ENCODE data around the gene RGS10.
"Not testable (repeated sequence)": the region's sequence is repeated elsewhere in the genome, so short reads cannot be mapped to it uniquely, and the experiment has no call there.

The RGS10 gene, protein sequence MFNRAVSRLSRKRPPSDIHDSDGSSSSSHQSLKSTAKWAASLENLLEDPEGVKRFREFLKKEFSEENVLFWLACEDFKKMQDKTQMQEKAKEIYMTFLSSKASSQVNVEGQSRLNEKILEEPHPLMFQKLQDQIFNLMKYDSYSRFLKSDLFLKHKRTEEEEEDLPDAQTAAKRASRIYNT

DNA sequence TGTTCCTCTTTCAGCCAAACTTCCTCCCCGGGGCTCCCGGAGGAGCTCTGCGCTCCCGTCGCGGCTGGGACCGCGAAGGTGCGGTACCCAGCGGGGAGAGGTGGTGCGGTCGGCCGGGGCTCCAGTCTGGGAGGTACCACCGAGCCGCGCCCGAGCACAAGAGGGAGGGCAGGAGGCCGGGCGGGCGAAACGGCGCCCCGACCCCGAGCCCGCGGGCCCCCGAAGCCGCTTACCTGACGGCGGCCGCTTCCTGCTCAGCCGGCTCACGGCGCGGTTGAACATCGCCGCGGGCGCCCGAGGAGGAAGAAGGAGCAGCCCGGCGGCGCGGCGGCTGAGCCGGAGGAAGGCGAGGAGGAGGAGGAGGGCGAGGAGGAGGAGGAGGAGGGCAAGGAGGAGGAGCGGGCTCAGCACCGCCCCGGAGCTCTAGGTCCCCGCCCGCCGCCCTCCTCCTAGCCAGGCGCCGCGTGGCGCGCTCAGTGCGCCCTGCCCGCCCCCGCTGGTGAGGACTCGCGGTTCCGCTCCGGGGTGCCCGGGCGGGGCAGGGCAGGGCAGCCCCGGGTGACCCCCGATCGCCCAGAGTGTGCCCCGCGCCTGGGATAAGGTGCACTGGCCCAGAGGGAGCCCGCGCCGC lies at the start of gene RGS10:
Gene RGS10 (minus strand): TSS at position 363 of the 631 bp plus-strand sequence. CDS start 81 bp downstream, at position 282.
- H3K27ac ChIP-seq (ENCODE audit: low read depth in 2 of 2, low read length in 2 of 2): peak within 1 kb of the TSS; percentile 69 to 77
- H3K4me3 ChIP-seq (ENCODE audit: low read length in 2 of 2): peak within 1 kb of the TSS; percentile 65 to 74
- H3K9me3 ChIP-seq (ENCODE audit: control insufficient read depth in 2 of 2, low read length in 2 of 2): no peaks in the 10 kb centered on the region
- H3K27me3 ChIP-seq (ENCODE audit: control insufficient read depth in 2 of 2, insufficient read depth in 2 of 2, low read length in 2 of 2): peaks cover 0 to 1% of the 10 kb centered on the region in 2 donors
- peaks cover 20 to 28% of the 10 kb centered on the region in 2 donors for H3K4me1 ChIP-seq (ENCODE audit: control insufficient read depth in 2 of 2, insufficient read depth in 2 of 2, low read length in 2 of 2)
- no peaks in the 10 kb centered on the region for H3K36me3 ChIP-seq (ENCODE audit: control insufficient read depth in 2 of 2, insufficient read depth in 2 of 2, low read length in 2 of 2)
- peak within 1 kb of the TSS; percentile 67 to 72 for H3K9ac ChIP-seq (ENCODE audit: low read depth in 1 of 2, low read length in 2 of 2)

DNA sequence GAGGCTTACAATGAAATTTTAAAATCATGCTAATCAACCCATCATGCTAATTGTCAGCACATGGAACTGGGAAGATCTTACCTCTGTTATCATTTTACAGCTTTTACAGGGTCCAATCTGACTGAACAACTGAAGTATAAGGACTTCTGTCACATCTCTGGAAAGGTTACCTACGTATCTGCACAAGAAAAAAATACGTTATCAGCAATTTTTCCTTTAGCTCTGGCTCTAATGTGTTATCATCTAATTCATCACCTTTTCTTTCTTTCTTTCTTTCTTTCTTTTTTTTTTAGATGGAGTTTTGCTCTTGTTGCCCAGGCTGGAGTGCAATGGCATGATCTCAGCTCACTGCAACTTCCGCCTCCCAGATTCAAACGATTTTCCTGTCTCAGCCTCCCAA lies 45.6 kb upstream of the RGS10 start:
- H3K9ac ChIP-seq (ENCODE audit: low read depth in 1 of 2, low read length in 2 of 2): no peak overlapping the region
- no peak overlapping the region for H3K4me3 ChIP-seq (ENCODE audit: low read length in 2 of 2)
- no peaks in the 10 kb centered on the region for H3K27me3 ChIP-seq (ENCODE audit: control insufficient read depth in 2 of 2, insufficient read depth in 2 of 2, low read length in 2 of 2)
- peaks cover 10 to 14% of the 10 kb centered on the region in 2 donors for H3K4me1 ChIP-seq (ENCODE audit: control insufficient read depth in 2 of 2, insufficient read depth in 2 of 2, low read length in 2 of 2)
- no peaks in the 10 kb centered on the region for H3K9me3 ChIP-seq (ENCODE audit: control insufficient read depth in 2 of 2, low read length in 2 of 2)
- no peak overlapping the region for H3K27ac ChIP-seq (ENCODE audit: low read depth in 2 of 2, low read length in 2 of 2)
- peaks cover 26 to 28% of the 10 kb centered on the region in 2 donors for H3K36me3 ChIP-seq (ENCODE audit: control insufficient read depth in 2 of 2, insufficient read depth in 2 of 2, low read length in 2 of 2)

DNA sequence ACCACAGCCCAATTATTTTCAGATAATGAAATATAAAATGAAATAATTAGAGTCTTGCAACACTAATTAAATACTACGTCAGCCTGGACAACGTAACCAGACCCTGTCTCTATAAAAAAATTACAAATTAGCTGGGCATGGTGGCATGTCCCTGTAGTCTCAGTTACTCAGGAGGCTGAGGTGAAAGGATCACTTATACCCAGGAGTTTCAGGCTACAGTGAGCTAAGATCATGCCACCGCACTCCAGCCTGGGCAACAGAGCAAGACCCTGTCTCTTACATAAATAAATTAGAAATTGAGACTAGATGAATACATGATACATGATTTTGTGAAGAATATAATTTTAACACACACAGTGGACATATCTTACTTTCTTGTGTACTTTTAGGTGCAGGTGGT lies 35.8 kb upstream of the RGS10 start:
- Histone ChIP-seq H3K4me1 (ENCODE audit: control insufficient read depth in 2 of 2, insufficient read depth in 2 of 2, low read length in 2 of 2) (no peaks in the 10 kb centered on the region), H3K36me3 (ENCODE audit: control insufficient read depth in 2 of 2, insufficient read depth in 2 of 2, low read length in 2 of 2) (peaks cover 55 to 57% of the 10 kb centered on the region in 2 donors), H3K27me3 (ENCODE audit: control insufficient read depth in 2 of 2, insufficient read depth in 2 of 2, low read length in 2 of 2) (no peaks in the 10 kb centered on the region), H3K27ac (ENCODE audit: low read depth in 2 of 2, low read length in 2 of 2) (no peak overlapping the region), H3K9ac (ENCODE audit: low read depth in 1 of 2, low read length in 2 of 2) (no peak overlapping the region), H3K4me3 (ENCODE audit: low read length in 2 of 2) (no peak overlapping the region), H3K9me3 (ENCODE audit: control insufficient read depth in 2 of 2, low read length in 2 of 2) (no peaks in the 10 kb centered on the region)

DNA sequence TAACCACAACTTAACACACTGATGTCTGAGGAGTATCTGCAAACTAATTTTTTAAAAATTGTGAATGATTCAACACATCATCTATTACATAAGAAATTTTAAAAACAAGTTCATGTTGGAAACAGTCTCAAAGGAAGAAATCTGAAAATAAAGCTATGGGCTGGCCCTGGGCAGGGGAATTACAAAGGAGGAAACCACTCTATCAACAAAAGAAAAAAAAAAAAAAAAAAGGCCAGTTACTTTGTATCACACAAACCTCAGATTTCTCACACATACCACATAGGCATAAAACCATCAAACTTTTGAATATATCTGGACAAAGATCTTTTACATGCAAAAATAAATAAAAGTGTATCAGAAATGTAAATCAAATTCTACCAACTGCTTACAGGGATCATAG lies 33.5 kb upstream of the RGS10 start:
- peaks cover 51 to 53% of the 10 kb centered on the region in 2 donors for H3K36me3 ChIP-seq (ENCODE audit: control insufficient read depth in 2 of 2, insufficient read depth in 2 of 2, low read length in 2 of 2)
- H3K27me3 ChIP-seq (ENCODE audit: control insufficient read depth in 2 of 2, insufficient read depth in 2 of 2, low read length in 2 of 2): no peaks in the 10 kb centered on the region
- H3K4me1 ChIP-seq (ENCODE audit: control insufficient read depth in 2 of 2, insufficient read depth in 2 of 2, low read length in 2 of 2): no peaks in the 10 kb centered on the region
- H3K27ac ChIP-seq (ENCODE audit: low read depth in 2 of 2, low read length in 2 of 2): no peak overlapping the region
- H3K9ac ChIP-seq (ENCODE audit: low read depth in 1 of 2, low read length in 2 of 2): no peak overlapping the region
- H3K9me3 ChIP-seq (ENCODE audit: control insufficient read depth in 2 of 2, low read length in 2 of 2): no peaks in the 10 kb centered on the region
- H3K4me3 ChIP-seq (ENCODE audit: low read length in 2 of 2): no peak overlapping the region

DNA sequence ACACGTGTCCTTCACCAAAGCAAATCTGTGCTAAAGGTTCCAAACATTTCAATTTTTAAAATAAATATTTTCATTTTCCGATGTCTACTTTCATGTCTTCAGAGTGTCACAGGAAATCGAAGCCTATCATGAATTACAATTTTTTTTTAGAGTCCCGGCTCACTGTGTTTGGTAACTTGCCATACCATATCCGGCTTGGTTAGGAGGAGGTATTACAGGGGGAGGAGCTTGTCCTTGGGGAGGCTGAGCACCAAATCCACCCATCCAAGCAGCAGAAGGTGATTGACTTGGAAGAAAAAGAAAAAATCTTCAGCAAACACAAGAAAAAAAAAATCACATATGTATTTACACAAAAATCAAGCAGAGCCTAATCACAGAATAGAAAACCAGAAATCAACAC lies 33.0 kb upstream of the RGS10 start:
- H3K27ac ChIP-seq (ENCODE audit: low read depth in 2 of 2, low read length in 2 of 2): no peak overlapping the region
- H3K27me3 ChIP-seq (ENCODE audit: control insufficient read depth in 2 of 2, insufficient read depth in 2 of 2, low read length in 2 of 2): no peaks in the 10 kb centered on the region
- H3K36me3 ChIP-seq (ENCODE audit: control insufficient read depth in 2 of 2, insufficient read depth in 2 of 2, low read length in 2 of 2): peaks cover 51% of the 10 kb centered on the region in 2 donors

DNA sequence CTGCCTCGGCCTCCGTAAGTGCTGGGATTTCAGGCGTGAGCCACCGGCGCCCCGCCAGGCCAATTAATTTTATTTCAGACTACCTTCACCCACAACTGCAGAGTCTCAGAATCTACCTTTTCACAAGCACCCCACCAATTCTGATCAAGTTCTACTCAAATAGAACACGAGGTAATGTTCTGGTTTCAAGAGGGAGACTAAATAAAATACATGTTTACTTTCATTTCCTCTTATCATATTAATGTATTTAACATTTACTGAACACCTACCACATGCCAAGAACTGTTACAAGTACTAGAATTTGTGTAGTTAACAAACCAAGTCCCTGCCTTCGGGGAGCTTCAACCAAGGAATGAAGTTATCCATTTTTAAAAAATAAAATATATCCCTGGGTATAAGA lies 25.5 kb upstream of the RGS10 start:
- H3K4me1 ChIP-seq (ENCODE audit: control insufficient read depth in 2 of 2, insufficient read depth in 2 of 2, low read length in 2 of 2): no peaks in the 10 kb centered on the region
- H3K36me3 ChIP-seq (ENCODE audit: control insufficient read depth in 2 of 2, insufficient read depth in 2 of 2, low read length in 2 of 2): peaks cover 0 to 4% of the 10 kb centered on the region in 2 donors
- no peaks in the 10 kb centered on the region for H3K9me3 ChIP-seq (ENCODE audit: control insufficient read depth in 2 of 2, low read length in 2 of 2)
- H3K27ac ChIP-seq (ENCODE audit: low read depth in 2 of 2, low read length in 2 of 2): no peak overlapping the region
- H3K27me3 ChIP-seq (ENCODE audit: control insufficient read depth in 2 of 2, insufficient read depth in 2 of 2, low read length in 2 of 2): no peaks in the 10 kb centered on the region
- no peak overlapping the region for H3K4me3 ChIP-seq (ENCODE audit: low read length in 2 of 2)
- no peak overlapping the region for H3K9ac ChIP-seq (ENCODE audit: low read depth in 1 of 2, low read length in 2 of 2)

More for the DNA sequence above, 33.0 kb upstream of the RGS10 start:
- Histone ChIP-seq H3K9me3 (ENCODE audit: control insufficient read depth in 2 of 2, low read length in 2 of 2) (no peaks in the 10 kb centered on the region), H3K4me1 (ENCODE audit: control insufficient read depth in 2 of 2, insufficient read depth in 2 of 2, low read length in 2 of 2) (no peaks in the 10 kb centered on the region), H3K9ac (ENCODE audit: low read depth in 1 of 2, low read length in 2 of 2) (no peak overlapping the region), H3K4me3 (ENCODE audit: low read length in 2 of 2) (no peak overlapping the region)

DNA sequence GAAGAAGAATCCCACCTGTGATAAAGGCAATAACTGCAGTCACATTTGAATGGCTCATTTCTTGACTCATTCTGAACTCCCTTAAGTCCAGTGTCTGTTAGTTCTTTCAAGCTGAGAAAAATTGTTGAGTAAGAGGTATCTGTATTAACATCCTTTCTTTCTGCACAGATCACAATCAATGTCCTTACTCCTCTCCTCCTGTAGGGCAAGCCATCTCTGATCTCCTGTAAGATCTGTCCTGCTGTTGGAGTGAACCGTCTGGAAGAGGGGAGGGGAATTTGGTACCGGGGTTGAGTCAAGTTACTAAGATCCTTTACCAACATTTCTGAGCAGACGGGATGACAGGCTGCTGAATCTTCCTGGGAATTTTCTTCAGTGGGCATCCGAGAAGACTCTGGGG lies 19.6 kb upstream of the RGS10 start:
- Histone ChIP-seq H3K9me3 (ENCODE audit: control insufficient read depth in 2 of 2, low read length in 2 of 2) (no peaks in the 10 kb centered on the region), H3K4me3 (ENCODE audit: low read length in 2 of 2) (no peak overlapping the region), H3K27ac (ENCODE audit: low read depth in 2 of 2, low read length in 2 of 2) (no peak overlapping the region), H3K4me1 (ENCODE audit: control insufficient read depth in 2 of 2, insufficient read depth in 2 of 2, low read length in 2 of 2) (no peaks in the 10 kb centered on the region), H3K9ac (ENCODE audit: low read depth in 1 of 2, low read length in 2 of 2) (no peak overlapping the region), H3K36me3 (ENCODE audit: control insufficient read depth in 2 of 2, insufficient read depth in 2 of 2, low read length in 2 of 2) (no peaks in the 10 kb centered on the region), H3K27me3 (ENCODE audit: control insufficient read depth in 2 of 2, insufficient read depth in 2 of 2, low read length in 2 of 2) (no peaks in the 10 kb centered on the region)

DNA sequence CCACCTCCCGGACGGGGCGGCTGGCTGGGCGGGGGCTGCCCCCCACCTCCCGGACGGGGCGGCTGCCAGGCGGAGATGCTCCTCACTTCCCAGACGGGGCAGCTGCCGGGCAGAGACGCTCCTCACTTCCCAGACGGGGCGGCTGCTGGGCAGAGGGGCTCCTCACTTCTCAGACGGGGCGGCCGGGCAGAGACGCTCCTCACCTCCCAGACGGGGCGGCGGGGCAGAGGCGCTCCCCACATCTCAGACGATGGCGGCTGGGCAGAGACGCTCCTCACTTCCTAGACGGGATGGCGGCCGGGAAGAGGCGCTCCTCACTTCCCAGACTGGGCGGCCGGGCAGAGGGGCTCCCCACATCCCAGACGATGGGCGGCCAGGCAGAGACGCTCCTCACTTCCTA lies 17.0 kb upstream of the RGS10 start:
- not testable (repeated sequence) for H3K4me3 ChIP-seq (ENCODE audit: low read length in 2 of 2); H3K27me3 ChIP-seq (ENCODE audit: control insufficient read depth in 2 of 2, insufficient read depth in 2 of 2, low read length in 2 of 2); H3K27ac ChIP-seq (ENCODE audit: low read depth in 2 of 2, low read length in 2 of 2); H3K9ac ChIP-seq (ENCODE audit: low read depth in 1 of 2, low read length in 2 of 2); H3K9me3 ChIP-seq (ENCODE audit: control insufficient read depth in 2 of 2, low read length in 2 of 2); H3K36me3 ChIP-seq (ENCODE audit: control insufficient read depth in 2 of 2, insufficient read depth in 2 of 2, low read length in 2 of 2); H3K4me1 ChIP-seq (ENCODE audit: control insufficient read depth in 2 of 2, insufficient read depth in 2 of 2, low read length in 2 of 2)

DNA sequence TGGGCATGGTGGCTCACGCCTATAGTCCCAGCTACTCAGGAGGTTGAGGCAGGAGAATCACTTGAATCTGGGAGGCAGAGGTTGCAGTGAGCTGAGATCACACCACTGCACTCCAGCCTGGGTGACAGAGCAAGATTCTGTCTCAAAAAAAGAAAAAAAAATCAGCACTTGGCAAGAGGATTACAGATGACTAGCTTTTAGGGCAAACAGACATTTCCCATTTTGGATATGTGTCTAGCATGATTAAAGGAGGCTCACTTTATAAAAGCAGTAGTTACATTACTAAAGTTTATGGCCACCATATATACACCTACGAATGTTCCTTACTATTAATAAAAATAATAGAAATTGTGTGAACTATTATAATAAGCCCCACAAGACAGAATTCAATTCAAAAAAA lies 13.6 kb upstream of the RGS10 start:
- H3K27me3 ChIP-seq (ENCODE audit: control insufficient read depth in 2 of 2, insufficient read depth in 2 of 2, low read length in 2 of 2); H3K9me3 ChIP-seq (ENCODE audit: control insufficient read depth in 2 of 2, low read length in 2 of 2); H3K36me3 ChIP-seq (ENCODE audit: control insufficient read depth in 2 of 2, insufficient read depth in 2 of 2, low read length in 2 of 2); H3K9ac ChIP-seq (ENCODE audit: low read depth in 1 of 2, low read length in 2 of 2); H3K27ac ChIP-seq (ENCODE audit: low read depth in 2 of 2, low read length in 2 of 2); H3K4me1 ChIP-seq (ENCODE audit: control insufficient read depth in 2 of 2, insufficient read depth in 2 of 2, low read length in 2 of 2); H3K4me3 ChIP-seq (ENCODE audit: low read length in 2 of 2): not testable (repeated sequence)

DNA sequence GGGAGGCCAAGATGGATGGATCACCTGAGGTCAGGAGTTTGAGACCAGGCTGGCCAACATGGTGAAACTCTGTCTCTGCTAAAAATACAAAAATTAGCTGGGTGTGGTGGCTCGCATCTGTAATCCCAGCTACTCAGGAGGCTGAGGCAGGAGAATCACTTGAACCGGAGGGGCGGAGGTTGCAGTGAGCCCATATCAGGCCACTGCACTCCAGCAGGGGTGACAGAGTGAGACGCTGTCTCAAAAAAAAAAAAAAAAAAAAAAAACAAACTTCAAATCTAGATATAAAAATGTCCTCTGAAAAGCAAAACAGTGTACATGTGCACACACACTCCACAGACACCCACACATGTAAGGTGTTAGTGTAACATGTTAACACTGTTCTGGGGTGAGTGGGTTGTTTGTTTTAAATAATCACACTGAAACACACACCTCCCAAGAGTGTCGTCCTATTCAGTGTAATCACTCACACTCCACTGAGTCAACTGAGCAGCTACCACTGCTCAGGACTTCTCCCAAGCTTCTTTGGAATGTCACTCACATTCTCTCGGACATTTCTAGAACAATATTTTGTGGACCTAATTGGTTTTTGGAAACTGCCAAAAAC lies 12.8 kb upstream of the RGS10 start:
- no peak overlapping the region for H3K9ac ChIP-seq (ENCODE audit: low read depth in 1 of 2, low read length in 2 of 2)
- H3K27ac ChIP-seq (ENCODE audit: low read depth in 2 of 2, low read length in 2 of 2): no peak overlapping the region
- no peaks in the 10 kb centered on the region for H3K9me3 ChIP-seq (ENCODE audit: control insufficient read depth in 2 of 2, low read length in 2 of 2)
- H3K36me3 ChIP-seq (ENCODE audit: control insufficient read depth in 2 of 2, insufficient read depth in 2 of 2, low read length in 2 of 2): no peaks in the 10 kb centered on the region
- no peaks in the 10 kb centered on the region for H3K27me3 ChIP-seq (ENCODE audit: control insufficient read depth in 2 of 2, insufficient read depth in 2 of 2, low read length in 2 of 2)
- no peak overlapping the region for H3K4me3 ChIP-seq (ENCODE audit: low read length in 2 of 2)
- no peaks in the 10 kb centered on the region for H3K4me1 ChIP-seq (ENCODE audit: control insufficient read depth in 2 of 2, insufficient read depth in 2 of 2, low read length in 2 of 2)

All from mucosa of rectum (tissue), 2 donors.